DND-41 (cell line): ENCODE measurements around the gene PAPOLB.

Experiments used
- ATAC-seq: fragments of 200-7000 bp; cut with Tn5 transposase; 3 replicates; pipeline ENCODE4 v1.9.1; 2021; ENCODE audit warnings: low read depth; ENCODE audit not compliant: insufficient read depth
- DNase-seq: peaks from one replicate; pipeline ENCODE4 v3.0.0-alpha.2; 2020
- H2AFZ ChIP-seq: 2 replicates; pipeline ENCODE4 v1.6.0; 2012; ENCODE audit warnings: low read depth, low read length
- H3K27ac ChIP-seq: 2 replicates; pipeline ENCODE4 v1.5.1; 2012; ENCODE audit warnings: low read length, inconsistent platforms
- H3K27me3 ChIP-seq: fragments of 200-600 bp; sonication (generic); 2 replicates; pipeline ENCODE4 v1.6.0; 2012; ENCODE audit warnings: low read length, mild to moderate bottlenecking, inconsistent platforms; ENCODE audit not compliant: insufficient read depth, poor library complexity
- H3K36me3 ChIP-seq: 2 replicates; pipeline ENCODE4 v1.5.1; 2012; ENCODE audit warnings: low read length, inconsistent platforms; ENCODE audit not compliant: insufficient read depth
- H3K4me1 ChIP-seq: 2 replicates; pipeline ENCODE4 v1.5.1; 2012; ENCODE audit warnings: mild to moderate bottlenecking, low read length; ENCODE audit not compliant: insufficient read depth
- H3K4me2 ChIP-seq: 2 replicates; pipeline ENCODE4 v1.6.0; 2012; ENCODE audit warnings: mild to moderate bottlenecking, moderate library complexity, low read length, inconsistent platforms; ENCODE audit not compliant: insufficient read depth
- H3K4me3 ChIP-seq, 2 experiments: fragments of 200-600 bp in 1 of 2; shearing (Covaris generic) in 1 of 2; 2 replicates each; pipeline ENCODE4 v1.5.1; 2012 to 2016; ENCODE audit warnings: inconsistent platforms in 2 of 2, low read length in 2 of 2, mild to moderate bottlenecking in 2 of 2, low read depth in 1 of 2, moderate library complexity in 1 of 2
- H3K79me2 ChIP-seq: 2 replicates; pipeline ENCODE4 v1.6.0; 2012; ENCODE audit warnings: low read length, inconsistent platforms; ENCODE audit not compliant: insufficient read depth
- H3K9ac ChIP-seq: 2 replicates; pipeline ENCODE4 v1.6.0; 2012; ENCODE audit warnings: low read depth, mild to moderate bottlenecking, inconsistent platforms, low read length, moderate library complexity
- H3K9me3 ChIP-seq: 2 replicates; pipeline ENCODE4 v1.5.1; 2012; ENCODE audit warnings: low read length, moderate library complexity, mild to moderate bottlenecking, inconsistent platforms; ENCODE audit not compliant: insufficient read depth, severe bottlenecking
- H4K20me1 ChIP-seq: 2 replicates; pipeline ENCODE4 v1.6.0; 2012; ENCODE audit warnings: low read length; ENCODE audit not compliant: insufficient read depth
- CTCF ChIP-seq: IDR thresholded peaks from 2 replicates; pipeline ENCODE4 v1.5.1; 2012; ENCODE audit warnings: borderline replicate concordance, low read length, moderate library complexity, mild to moderate bottlenecking; ENCODE audit not compliant: poor library complexity, severe bottlenecking; ENCODE audit errors: extremely low read depth
- EZH2 ChIP-seq: IDR thresholded peaks from 3 replicates; pipeline ENCODE4 v1.6.1; 2012; ENCODE audit warnings: borderline replicate concordance, low read depth, mild to moderate bottlenecking, moderate library complexity, low read length, inconsistent platforms; ENCODE audit not compliant: severe bottlenecking

Gene PAPOLB

GRCh38 chr7:4873071-4873944, 11.5 kb upstream of the PAPOLB start:
- Histone ChIP-seq H2AFZ (no peak overlapping the region), H3K9ac (no peak overlapping the region), H3K36me3 (no peaks in the 10 kb centered on the region), H3K27ac (no peak overlapping the region), H3K4me2 (no peak overlapping the region), H3K4me1 (no peaks in the 10 kb centered on the region), H3K9me3 (no peaks in the 10 kb centered on the region), H4K20me1 (no peaks in the 10 kb centered on the region), H3K4me3 (no peak overlapping the region), H3K27me3 (no peaks in the 10 kb centered on the region), H3K79me2 (no peaks in the 10 kb centered on the region)
- DNase-seq (no peak), ATAC-seq (no peak)
- TF ChIP-seq CTCF = no peak
- no peak for TF ChIP-seq EZH2

- no peaks in the 10 kb centered on the region for H3K27me3 ChIP-seq
- no peaks in the 10 kb centered on the region for H4K20me1 ChIP-seq
- H3K79me2 ChIP-seq = no peaks in the 10 kb centered on the region
- H3K4me3 ChIP-seq = no peak overlapping the region
- no peaks in the 10 kb centered on the region for H3K36me3 ChIP-seq
- TF ChIP-seq CTCF = no peak
- no peak for TF ChIP-seq EZH2
- H3K9ac ChIP-seq = no peak overlapping the region
- no peak overlapping the region for H3K4me2 ChIP-seq
- ATAC-seq = no peak
- no peaks in the 10 kb centered on the region for H3K4me1 ChIP-seq
- DNase-seq = no peak
- H2AFZ ChIP-seq = no peak overlapping the region
- H3K27ac ChIP-seq = no peak overlapping the region
- no peaks in the 10 kb centered on the region for H3K9me3 ChIP-seq
Observed at GRCh38 chr7:4871930-4872675, 10.3 kb upstream of the PAPOLB start.

GRCh38 chr7:4871056-4871680, 9.3 kb upstream of the PAPOLB start:
- H3K4me3 ChIP-seq = no peak overlapping the region
- ATAC-seq = no peak
- H3K36me3 ChIP-seq = no peaks in the 10 kb centered on the region
- no peak overlapping the region for H3K27ac ChIP-seq
- no peak overlapping the region for H2AFZ ChIP-seq
- no peaks in the 10 kb centered on the region for H3K4me1 ChIP-seq
- no peak for DNase-seq
- H3K9me3 ChIP-seq = no peaks in the 10 kb centered on the region
- no peak overlapping the region for H3K4me2 ChIP-seq
- H3K27me3 ChIP-seq = no peaks in the 10 kb centered on the region
- H3K79me2 ChIP-seq = no peaks in the 10 kb centered on the region
- TF ChIP-seq CTCF (no peak), EZH2 (no peak)
- H4K20me1 ChIP-seq = no peaks in the 10 kb centered on the region
- no peak overlapping the region for H3K9ac ChIP-seq
